Measurements from ENCODE around the gene PNPO. TPM values are rescaled to one million over a fixed set of nuclear protein-coding genes. Genes with fewer than 3 reads are reported as not detected.

PNPO gene
- total and polyA plus RNA-seq, 2 of the 8 experiments (the other 6 are each of a cell fraction or from before 2014, with no cell fraction given): 7.0 to 8.1 TPM

- no peak overlapping the region for H3K4me3 ChIP-seq (ENCODE audit: extremely low read depth in 1 of 4, insufficient read depth in 2 of 4, low read depth in 3 of 4, low read length in 4 of 4)
- no peaks in the 10 kb centered on the region for H3K23me2 ChIP-seq (ENCODE audit: low read depth, low read length)
- 84% methylated on average over 10 of the region's 10 CpGs; no CpG with 5 or more reads in 1 of the 2 experiments for WGBS, 2 experiments (ENCODE audit: extremely low coverage in 1 of 2, insufficient coverage in 1 of 2, insufficient read length in 1 of 2, insufficient replicate concordance in 2 of 2, low coverage in 1 of 2, low lambda C conversion rate in 2 of 2, missing lambda C conversion rate in 1 of 2)
- H2BK20ac ChIP-seq (ENCODE audit: low read length): 0 out of 2 replicates have a peak overlapping the region, but pooled peaks have one; percentile 80
- no peaks in the 10 kb centered on the region for H4K20me1 ChIP-seq (replicated peaks in 1 of 2; ENCODE audit: control insufficient read depth in 1 of 2, insufficient read depth in 2 of 2, low read length in 2 of 2)
- H4K91ac ChIP-seq (replicated peaks; ENCODE audit: insufficient read length, low read length): no peak overlapping the region
- no peak overlapping the region for H2BK12ac ChIP-seq (ENCODE audit: low read depth, low read length)
- no peak overlapping the region for H3K27ac ChIP-seq (ENCODE audit: low read depth, low read length)
- no peak overlapping the region for H4K5ac ChIP-seq (ENCODE audit: insufficient read length, low read depth, low read length)
- no peak overlapping the region for H3K4me2 ChIP-seq (ENCODE audit: insufficient read depth in 1 of 2, low read depth in 2 of 2, low read length in 2 of 2)
- H3K27me3 ChIP-seq (replicated peaks in 1 of 4; ENCODE audit: control insufficient read depth in 3 of 4, extremely low read depth in 1 of 4, insufficient read depth in 3 of 4, low read length in 3 of 4): no peaks in the 10 kb centered on the region
- no peak overlapping the region for H2BK120ac ChIP-seq (replicated peaks; ENCODE audit: low read depth, low read length)
- H3K14ac ChIP-seq (ENCODE audit: insufficient read length): no peak overlapping the region
- H3K4ac ChIP-seq (replicated peaks; ENCODE audit: insufficient read length, low read depth, low read length): no peak overlapping the region
- TF ChIP-seq BCL11A (IDR thresholded peaks at IDR 0.05; ENCODE audit: low read depth in 2 of 2, low read length in 2 of 2) (no peak), CEBPB (IDR thresholded peaks at IDR 0.05; ENCODE audit: low read depth, low read length) (no peak), RXRA (IDR thresholded peaks at IDR 0.05; ENCODE audit: insufficient read depth, low read depth, low read length) (no peak), ZNF274 (IDR thresholded peaks at IDR 0.05; ENCODE audit: borderline replicate concordance, extremely low read depth, low read length) (no peak), NRF1 (IDR thresholded peaks at IDR 0.05; ENCODE audit: low read depth, low read length) (no peak)
- no peak overlapping the region for H2AK5ac ChIP-seq (ENCODE audit: low read depth, low read length)
- H3K36me3 ChIP-seq (ENCODE audit: control insufficient read depth in 2 of 4, insufficient read depth in 4 of 4, low read length in 3 of 4): peaks cover 0 to 4% (median 0%) of the 10 kb centered on the region in 4 experiments; a peak in 1 of 8 replicates
- ChIA-PET CTCF (ENCODE audit: partially characterized antibody) (interaction anchor here (0.5 to 27.1 kb wide), 12 partner anchors 9 to 276 kb away, joined by 3 to 698 read pairs (median 10); partner anchors contain the start of gene CDK5RAP3), POLR2A (ENCODE audit: partially characterized antibody) (interaction anchor here (1.1 to 4.3 kb wide), 2 partner anchors 14 to 88 kb away, joined by 3 to 19 read pairs; no protein-coding TSS in a partner anchor)
- no peaks in the 10 kb centered on the region for H3K79me1 ChIP-seq (ENCODE audit: low read depth, low read length)
- no peak overlapping the region for H3K23ac ChIP-seq (ENCODE audit: insufficient read length)
- no peak overlapping the region for H2BK15ac ChIP-seq (ENCODE audit: low read length)
- H2BK5ac ChIP-seq (ENCODE audit: low read depth, low read length): no peak overlapping the region
- H3K79me2 ChIP-seq (ENCODE audit: control insufficient read depth in 1 of 2, insufficient read depth in 2 of 2, low read length in 2 of 2): no peaks in the 10 kb centered on the region
- DNase-seq (ENCODE audit: low read depth in 1 of 2, low spot score in 2 of 2): no peak
- no peaks in the 10 kb centered on the region for H3K9me3 ChIP-seq (ENCODE audit: insufficient read depth in 2 of 2, low read depth in 1 of 2, low read length in 1 of 2)
- no peak overlapping the region for H2AFZ ChIP-seq (ENCODE audit: low read length)
- H3K9ac ChIP-seq (replicated peaks in 1 of 4; ENCODE audit: extremely low read depth in 1 of 4, low read depth in 3 of 4, low read length in 3 of 4): no peak overlapping the region
- FAIRE-seq: no peak
- H3K56ac ChIP-seq (replicated peaks; ENCODE audit: insufficient read length, low read depth, low read length): no peak overlapping the region
- H3K4me1 ChIP-seq (replicated peaks in 1 of 4; ENCODE audit: control insufficient read depth in 3 of 4, insufficient read depth in 4 of 4, low read length in 3 of 4): peaks cover 14 to 25% (median 20%) of the 10 kb centered on the region in 4 experiments
- no peak overlapping the region for H3K18ac ChIP-seq (ENCODE audit: extremely low read depth, low read length)
- H4K8ac ChIP-seq (ENCODE audit: extremely low read depth, insufficient read depth, low read length): no peak overlapping the region
Observed at GRCh38 chr17:47989159-47989558, 47.8 kb downstream of the PNPO start.

Measured in H1 (cell line).